ENCODE results near the gene PLPP7. TPM values are rescaled to one million over a fixed set of nuclear protein-coding genes. Genes with fewer than 3 reads are reported as not detected.

PLPP7 gene
- total and polyA plus RNA-seq, 4 donors, result 6.2 to 15.3 (median 11.3) TPM

Other genes with a start within 250 kb of the PLPP7 start
- 10 to 100 TPM; 47.7 to 52.5 TPM for gene AIF1L, start 193.2 kb upstream of the PLPP7 start, total RNA-seq
- 10 to 100 TPM; 70.0 to 73.6 TPM for gene AIF1L, start 193.2 kb upstream of the PLPP7 start, polyA plus RNA-seq (ENCODE audit: insufficient read length in 2 of 2)
- gene NUP214, start 164.1 kb upstream of the PLPP7 start, total RNA-seq, result 10 to 100 TPM; 16.6 to 27.0 TPM
- 10 to 100 TPM; 40.9 to 44.3 TPM for gene NUP214, start 164.1 kb upstream of the PLPP7 start, polyA plus RNA-seq (ENCODE audit: insufficient read length in 2 of 2)
- gene FAM78A, start 13.2 kb upstream of the PLPP7 start, total RNA-seq, result 1 to 10 TPM; 2.7 to 3.9 TPM
- 1 to 10 TPM; 5.1 to 7.4 TPM for gene FAM78A, start 13.2 kb upstream of the PLPP7 start, polyA plus RNA-seq (ENCODE audit: insufficient read length in 2 of 2)
- gene PRRC2B, start 104.4 kb downstream of the PLPP7 start, total RNA-seq, result 100 to 1,000 TPM; 112 to 115 TPM
- 100 to 1,000 TPM; 201 to 219 TPM for gene PRRC2B, start 104.4 kb downstream of the PLPP7 start, polyA plus RNA-seq (ENCODE audit: insufficient read length in 2 of 2)
- gene POMT1, start 213.2 kb downstream of the PLPP7 start, total RNA-seq, result 10 to 100 TPM; 39.2 to 60.6 TPM
- gene POMT1, start 213.2 kb downstream of the PLPP7 start, polyA plus RNA-seq (ENCODE audit: insufficient read length in 2 of 2), result 10 to 100 TPM; 85.5 to 92.7 TPM
- gene UCK1, start 241.5 kb downstream of the PLPP7 start, total RNA-seq, result 10 to 100 TPM; 14.2 to 35.4 TPM
- 10 to 100 TPM; 56.4 to 57.7 TPM for gene UCK1, start 241.5 kb downstream of the PLPP7 start, polyA plus RNA-seq (ENCODE audit: insufficient read length in 2 of 2)